ENCODE data around the gene FRS3.

The FRS3 gene

DNA sequence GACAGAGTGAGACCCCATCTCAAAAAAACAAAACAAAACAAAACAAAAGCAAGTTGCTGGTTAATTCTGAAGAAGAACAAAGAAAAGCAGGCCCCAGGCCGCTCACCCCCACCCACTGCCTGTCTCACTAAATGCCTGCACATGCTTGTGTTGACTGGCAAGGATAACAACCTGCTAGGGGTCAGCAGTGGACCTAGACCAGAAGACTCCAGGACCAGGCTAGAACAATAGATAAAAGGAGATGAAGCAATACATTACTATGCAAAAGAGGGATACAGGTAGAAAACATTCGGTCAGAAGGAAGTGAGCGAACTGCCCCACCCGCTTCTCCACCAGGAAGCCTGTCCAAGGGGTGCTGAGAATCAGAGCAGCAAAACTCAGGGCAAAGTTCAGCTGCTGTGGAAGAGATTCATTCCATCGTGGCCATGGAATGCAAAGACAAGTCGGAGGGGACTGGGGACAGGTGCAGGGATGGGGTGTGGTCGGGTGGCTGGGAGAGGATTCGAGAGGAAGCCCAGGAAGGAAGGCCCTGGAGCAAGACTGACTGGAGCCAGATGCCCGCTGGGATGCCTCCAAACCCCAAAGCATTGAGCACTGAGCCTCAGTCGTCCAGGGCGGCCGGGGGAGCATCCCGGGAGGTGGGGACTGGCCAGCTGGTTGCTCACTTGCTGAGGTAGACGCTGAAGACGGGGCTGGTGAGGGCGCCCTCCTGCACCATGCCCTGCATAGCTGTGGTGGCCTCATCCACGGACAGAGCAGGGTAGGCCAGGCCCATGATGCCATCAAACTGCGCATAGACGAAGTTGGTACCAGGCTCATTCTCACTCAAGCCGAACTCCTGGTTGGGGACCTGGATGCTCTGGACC lies 37.8 kb downstream of the FRS3 start:
- DNase-seq (ENCODE audit: low spot score) = peak; percentile 40

GRCh38 chr6:41740366-41741162 lies 39.1 kb downstream of the FRS3 start:
- no peak for DNase-seq (ENCODE audit: low spot score)

GRCh38 chr6:41739041-41739440 lies 40.7 kb downstream of the FRS3 start:
- no peak for DNase-seq (ENCODE audit: low spot score)

GRCh38 chr6:41737591-41738130 lies 42.0 kb downstream of the FRS3 start:
- no peak for DNase-seq (ENCODE audit: low spot score)

DNA sequence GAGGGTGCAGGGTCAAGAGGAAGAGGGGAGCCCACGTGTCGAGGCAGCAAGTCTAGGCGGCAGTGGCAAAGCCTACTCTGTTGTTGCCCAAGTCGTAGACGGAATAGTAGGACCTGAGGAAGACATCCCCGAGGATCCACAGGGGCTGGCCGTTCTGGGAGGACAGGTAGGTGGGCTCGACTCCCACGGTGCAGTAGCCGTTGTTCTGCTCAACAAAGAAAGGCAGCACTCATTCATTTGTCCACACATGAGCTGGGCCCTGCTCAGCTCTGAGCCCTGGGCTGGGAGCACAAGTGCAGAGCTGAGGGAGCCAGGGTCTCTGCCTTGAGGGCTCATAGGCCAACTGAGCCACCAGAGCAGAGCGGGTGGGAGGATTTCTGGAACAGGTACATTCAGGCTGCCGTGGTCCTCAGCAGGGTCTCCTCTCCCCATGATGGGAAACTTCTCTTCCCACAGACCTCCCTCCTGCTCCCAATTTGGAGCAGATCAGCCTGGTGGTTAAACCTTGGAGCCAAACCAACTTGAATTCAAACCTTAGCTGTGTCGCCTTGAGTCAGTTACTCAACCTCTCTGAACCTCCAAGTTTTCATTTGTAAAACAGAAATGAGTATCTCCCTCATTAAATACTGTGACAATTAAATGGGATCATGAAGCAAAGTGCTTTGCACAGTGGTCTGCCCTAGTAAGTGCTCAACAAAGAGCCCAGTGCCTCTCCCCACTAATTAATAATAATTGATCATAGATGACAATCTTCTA lies 42.7 kb downstream of the FRS3 start:
- no peak for DNase-seq (ENCODE audit: low spot score)

GRCh38 chr6:41736186-41736733 lies 43.4 kb downstream of the FRS3 start:
- DNase-seq (ENCODE audit: low spot score) = no peak

DNA sequence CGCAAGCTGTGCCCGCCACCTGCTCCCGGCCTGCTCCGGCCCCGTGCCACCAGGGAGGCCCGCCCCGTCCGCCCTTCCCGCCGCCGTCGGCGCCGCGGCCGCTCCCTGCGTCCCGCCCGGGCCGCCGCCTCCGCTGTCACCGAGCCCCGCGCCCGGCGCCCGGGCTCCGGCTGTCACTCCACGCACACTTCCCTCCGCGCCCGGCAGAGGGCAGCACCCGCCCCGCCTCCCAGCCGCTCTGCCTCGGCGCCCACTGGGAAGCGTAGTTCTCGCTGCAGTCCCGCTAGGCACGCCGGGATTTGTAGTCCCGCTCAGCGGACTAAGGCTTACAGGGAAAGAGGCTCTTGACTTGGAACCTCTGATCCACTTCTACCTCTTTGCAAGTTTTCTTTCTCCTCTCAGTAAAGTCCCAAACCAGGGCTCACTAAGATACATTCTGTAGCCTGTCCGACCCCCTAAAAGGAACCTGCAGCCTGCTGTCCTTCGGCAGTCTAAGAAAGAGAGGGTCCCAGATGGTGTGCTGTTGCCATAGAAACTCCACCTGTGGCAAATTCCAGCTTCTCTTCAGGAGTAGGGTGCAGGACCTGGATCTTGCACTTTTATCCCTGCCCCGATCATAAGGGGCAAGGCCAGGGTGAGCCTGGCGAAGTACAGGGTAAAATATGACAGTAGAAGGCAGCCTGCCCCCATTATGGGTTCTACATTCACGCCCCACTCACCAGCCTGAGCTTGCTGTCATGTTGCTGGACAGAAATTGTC lies 44.1 kb downstream of the FRS3 start, which contains the start of gene TFEB:
TFEB (minus strand) TSS at position 182 of the 759 bp plus-strand sequence. CDS start 44,395 bp downstream, outside the sequence.
- DNase-seq (ENCODE audit: low spot score) = peak; percentile 87

- DNase-seq (ENCODE audit: low spot score) = peak; percentile 68
Observed at GRCh38 chr6:41734666-41735426, 44.9 kb downstream of the FRS3 start.

GRCh38 chr6:41733707-41734665 lies 45.7 kb downstream of the FRS3 start:
- peak; percentile 85 for DNase-seq (ENCODE audit: low spot score)

- DNase-seq (ENCODE audit: low spot score) = no peak
Observed at GRCh38 chr6:41733360-41733706, 46.4 kb downstream of the FRS3 start.

GRCh38 chr6:41732591-41733359 lies 46.9 kb downstream of the FRS3 start:
- DNase-seq (ENCODE audit: low spot score) = peak; percentile 81

DNA sequence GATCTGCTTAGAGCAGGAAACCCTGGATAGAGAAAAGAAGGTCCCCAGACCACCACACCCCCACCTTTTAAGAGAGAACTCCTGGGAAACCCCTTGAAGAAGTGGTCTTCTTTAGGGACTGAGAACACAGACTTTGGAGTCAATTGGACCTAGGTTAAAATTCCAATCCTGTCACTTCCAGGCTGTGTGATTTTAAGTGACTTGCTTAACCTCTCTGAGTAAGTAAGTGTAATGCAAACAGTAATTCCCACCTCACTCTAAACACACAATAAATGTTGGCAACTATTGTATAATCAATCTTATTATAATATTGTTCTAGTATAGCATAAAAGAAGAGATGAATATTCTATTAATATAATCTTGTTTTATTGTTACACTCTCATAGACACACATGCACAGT lies 47.6 kb downstream of the FRS3 start:
- DNase-seq (ENCODE audit: low spot score) = no peak

GRCh38 chr6:41731561-41732086 lies 48.1 kb downstream of the FRS3 start:
- no peak for DNase-seq (ENCODE audit: low spot score)

- no peak for DNase-seq (ENCODE audit: low spot score)
Observed at GRCh38 chr6:41730531-41731436, 48.9 kb downstream of the FRS3 start.

DNA sequence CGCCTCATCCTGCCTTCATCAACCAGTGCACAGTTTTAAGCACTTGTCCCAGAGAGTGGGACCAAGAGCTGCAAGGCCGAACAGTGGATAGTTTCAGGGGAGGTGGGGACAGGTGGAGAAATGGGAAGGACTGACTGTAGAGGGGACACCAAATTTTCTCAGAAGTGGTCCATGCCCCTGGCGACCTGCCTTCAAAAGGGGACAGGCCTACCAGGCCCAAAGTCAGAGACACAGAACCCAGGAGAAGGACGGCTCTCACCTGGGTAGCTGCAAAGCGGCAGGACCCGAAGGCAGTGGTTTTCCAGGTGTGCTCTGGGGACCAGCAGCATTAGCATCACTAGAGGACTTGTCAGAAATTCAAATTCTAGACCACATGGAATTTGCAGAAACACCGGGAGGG lies 50.1 kb downstream of the FRS3 start:
- DNase-seq (ENCODE audit: low spot score) = no peak

- DNase-seq (ENCODE audit: low spot score) = no peak
Observed at GRCh38 chr6:41728954-41729353, 50.7 kb downstream of the FRS3 start.

Data from kidney tubule cell (primary cell).